Putamen (tissue), 1 donor: ENCODE results near the gene IMPDH1.

Experiments
- DNase-seq: peaks from one replicate; pipeline ENCODE4 v3.0.0-alpha.2; 2016; ENCODE audit warnings: low spot score

The IMPDH1 gene

DNA sequence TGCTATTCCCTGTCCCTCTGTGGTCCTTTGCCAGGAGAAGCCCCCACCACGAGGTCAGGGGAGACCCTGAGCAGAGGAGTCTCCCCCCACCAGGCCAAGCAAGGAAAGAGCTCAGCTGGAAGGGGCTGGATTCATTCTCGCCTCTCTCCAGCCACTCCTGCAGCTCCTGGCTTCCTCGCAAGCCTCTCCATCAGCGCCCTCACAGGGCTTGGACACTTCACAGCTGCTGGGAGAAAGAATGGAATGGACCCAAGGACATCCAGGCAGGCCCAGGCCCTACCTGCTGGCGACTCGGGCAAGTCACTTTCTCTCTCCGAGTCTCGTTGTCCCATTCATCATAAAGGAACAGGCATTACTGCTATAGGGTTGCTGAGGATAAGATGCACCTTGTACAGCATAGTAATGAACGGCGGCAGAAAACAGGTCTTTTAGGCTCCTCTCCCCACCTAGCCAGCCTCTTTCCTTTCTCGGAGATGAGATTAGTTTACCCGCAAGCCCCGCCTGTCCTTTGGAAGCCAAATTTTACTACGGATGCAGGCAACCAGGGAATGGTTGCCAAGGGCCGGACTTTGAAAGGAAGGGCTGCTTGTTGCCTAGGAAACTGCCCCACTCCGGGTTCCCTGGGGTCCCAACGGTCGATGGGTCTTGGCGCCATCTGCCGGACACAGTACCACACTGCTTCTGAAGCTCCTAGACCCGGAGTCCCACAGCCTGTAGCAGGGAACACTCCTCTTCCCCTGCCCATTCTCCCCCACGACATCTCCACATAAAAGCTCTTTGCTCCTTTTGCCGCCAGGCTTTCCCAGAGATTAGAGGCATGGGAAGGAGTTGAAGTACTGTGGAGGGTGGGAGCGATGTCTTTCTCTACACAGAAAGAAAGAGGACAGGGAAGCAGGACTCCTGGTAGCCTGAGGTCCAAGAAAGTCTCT is 22.3 kb downstream of the IMPDH1 start:
- DNase-seq: peak; percentile 63

DNA sequence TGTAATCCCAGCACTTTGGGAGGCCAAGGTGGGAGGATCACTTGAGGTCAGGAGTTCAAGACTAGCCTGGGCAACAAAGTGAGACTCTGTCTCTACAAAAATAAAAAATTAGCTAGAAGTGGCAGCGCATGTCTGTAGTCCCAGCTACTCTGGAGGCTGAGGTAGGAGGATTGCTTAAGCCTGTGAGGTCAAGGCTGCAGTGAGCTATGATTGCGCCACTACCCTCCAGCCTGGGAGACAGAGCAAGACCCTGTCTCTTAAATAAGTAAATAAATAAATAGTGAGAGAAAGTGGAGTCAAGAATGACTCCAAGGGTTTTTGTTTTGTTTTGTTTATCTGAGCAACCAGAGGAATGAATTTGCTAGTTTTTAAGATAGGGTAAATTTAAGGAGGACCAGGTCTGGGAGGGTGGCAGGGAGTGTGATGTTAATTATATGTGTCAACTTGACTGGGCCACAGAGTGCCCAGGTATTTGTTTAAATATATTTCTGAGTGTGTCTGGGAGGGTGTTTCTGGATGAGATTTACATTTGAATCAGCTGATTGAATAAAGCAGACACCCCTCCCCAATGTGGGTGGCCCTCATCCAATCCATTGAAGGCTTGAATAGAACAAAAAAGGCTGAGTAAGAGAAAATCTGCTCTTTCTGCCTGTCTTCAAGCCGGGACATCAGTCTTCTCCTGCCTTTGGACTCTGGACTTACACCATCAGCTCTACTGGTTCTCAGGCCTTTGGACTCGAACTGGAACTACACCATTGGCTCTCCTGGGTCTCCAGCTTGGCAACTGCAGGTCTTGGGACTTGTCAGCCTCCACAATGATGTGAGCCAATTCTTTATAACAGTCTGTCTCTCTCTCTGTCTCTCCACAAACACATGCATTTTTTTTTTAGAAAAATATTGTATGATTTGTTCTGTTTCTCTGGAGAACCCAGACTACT is 23.5 kb downstream of the IMPDH1 start:
- no peak for DNase-seq

DNA sequence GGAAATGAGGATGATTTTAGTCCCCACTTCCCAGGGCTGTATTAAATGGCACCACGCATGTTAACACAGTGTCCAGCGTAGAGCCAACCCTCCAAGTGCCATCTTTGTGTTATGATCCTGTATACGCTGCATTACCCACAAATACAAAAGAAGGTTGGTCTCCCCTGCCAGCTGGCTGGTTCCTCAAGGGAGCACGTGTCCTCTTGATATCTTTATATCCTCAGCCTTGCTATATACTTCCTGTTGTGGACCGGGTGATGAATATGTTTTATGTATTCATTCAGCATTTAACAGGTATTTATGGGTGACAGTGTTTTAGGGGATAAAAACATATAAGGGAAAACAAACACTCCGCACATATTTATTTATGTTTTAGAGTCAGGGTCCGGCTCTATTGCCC is 25.1 kb downstream of the IMPDH1 start:
- DNase-seq: no peak

DNA sequence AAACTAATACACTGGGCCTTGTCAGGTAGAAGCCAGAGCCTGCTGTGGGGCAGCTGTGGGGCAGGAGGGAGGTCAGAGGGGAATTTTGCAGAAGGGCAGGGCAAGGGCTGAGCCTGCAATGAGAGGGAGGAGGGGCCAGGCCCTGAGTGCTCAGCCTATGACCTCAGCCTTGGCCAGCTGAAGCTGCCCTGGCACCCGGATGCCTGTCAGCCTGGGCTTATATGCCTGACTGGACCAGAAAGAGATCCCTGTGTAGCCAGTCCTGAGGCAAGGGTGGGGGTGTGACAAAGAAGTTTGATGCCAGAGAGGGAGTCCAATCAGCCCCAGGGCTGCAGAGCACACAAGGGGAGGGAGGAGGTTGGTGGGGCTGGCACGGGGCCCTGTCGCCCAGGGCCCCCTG is 26.0 kb downstream of the IMPDH1 start:
- DNase-seq: no peak

DNA sequence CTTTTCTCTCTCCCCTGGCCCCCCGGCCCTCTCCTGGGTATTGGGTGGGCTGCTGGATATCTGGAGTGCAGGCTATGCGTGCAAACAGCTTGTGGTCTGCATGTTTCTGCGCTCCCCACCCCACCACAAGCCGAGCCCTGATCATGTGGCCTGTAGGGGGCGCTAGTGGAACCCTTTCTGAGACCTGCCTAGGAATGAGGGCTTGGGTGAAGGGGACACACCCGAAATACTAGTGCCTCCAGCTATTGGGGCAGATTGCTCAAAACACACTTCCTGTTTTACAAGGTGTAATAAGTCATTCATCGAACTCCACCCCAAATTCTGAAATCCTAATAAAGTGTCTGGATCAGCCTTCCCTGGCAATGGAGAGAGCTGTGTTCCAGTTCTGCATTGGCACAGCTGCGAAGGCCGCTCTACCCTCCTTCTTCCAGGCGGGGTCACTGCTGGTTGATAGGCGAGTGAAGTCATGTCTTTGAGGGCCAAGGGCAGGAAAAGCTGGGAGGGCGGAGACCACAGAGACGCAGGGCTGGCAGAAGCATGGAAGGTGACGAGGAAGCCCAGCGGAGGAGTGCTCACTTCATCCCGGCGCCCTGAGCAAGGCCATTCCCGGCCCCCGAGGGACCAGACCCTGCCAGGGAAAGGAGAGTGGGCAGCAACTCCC is 28.5 kb downstream of the IMPDH1 start:
- DNase-seq: no peak

DNA sequence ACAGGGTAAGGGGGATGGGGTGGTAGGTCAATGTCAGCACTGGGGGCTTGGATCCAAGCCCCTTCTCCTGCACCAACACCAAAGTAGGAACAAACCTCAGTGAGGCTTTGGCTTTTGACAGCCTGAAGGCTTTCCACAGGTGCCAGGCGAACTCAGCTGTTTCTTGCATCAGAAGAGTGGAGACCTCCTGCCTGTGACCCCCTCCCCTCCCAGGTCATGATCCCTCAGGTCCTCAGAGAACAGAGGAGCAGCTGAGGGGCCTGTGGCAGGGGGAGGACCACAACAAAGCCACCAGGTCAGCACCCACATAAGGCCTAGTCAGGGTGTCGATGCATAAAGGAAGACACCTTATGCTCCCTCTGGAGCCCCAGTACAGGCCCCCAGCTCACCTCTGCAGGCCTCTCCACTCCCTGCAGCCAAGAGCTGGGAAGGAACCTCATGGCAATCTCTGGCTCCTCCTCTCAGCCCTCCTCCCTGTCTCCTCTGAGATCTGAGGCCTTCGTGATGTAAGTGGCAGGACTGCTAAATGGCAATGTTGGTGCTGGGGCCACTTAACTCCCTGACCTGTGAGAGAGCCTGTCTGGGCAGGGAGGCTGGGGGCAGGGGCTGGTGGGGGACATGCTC is 29.2 kb downstream of the IMPDH1 start:
- no peak for DNase-seq

DNA sequence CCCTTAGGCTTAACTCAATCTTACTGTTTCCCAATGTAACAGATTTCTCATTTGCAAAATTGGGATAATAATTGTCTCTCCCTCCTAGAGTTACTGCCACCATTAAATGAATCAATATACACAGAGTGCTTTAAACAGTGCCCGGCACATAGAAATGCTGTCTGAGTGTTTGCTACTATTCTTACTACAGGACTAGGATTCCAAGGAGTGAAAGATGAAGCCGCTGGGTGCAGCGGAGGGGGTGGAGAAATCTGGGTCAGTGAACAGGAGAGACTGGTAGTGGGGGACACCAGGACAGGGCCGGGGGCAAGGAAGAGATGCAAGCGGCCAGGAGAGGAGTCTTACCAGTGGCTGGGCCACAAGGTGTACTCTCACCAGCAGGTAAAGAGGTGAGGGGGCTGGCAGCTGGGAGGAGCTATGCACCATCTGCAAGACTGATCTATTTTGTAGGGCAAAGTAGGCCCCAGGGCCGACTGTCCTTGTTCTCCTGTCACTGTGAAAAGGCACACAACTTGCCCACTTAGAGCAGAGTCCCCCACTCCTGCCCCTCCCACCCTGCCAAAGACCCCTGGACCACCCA is 29.8 kb downstream of the IMPDH1 start:
- DNase-seq: no peak

DNA sequence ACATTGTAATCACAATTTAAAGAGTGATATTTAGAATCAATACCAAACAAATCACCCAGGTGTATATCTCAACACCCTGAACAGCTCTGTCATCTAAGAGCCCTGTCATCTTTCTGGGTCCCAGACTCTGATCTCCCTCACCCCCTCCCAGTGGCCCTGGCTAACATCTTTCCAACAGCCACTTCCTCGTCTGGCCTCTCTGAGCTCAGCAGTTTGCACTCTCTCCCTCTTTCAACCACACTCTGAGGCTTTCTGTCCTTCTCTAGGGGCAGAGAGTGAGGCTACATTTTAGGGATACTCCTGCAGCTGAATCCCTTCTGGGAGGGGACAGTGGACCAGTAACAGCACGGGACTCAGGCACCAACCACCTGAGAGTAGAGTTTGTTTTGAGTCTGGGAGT is 31.1 kb downstream of the IMPDH1 start:
- no peak for DNase-seq

DNA sequence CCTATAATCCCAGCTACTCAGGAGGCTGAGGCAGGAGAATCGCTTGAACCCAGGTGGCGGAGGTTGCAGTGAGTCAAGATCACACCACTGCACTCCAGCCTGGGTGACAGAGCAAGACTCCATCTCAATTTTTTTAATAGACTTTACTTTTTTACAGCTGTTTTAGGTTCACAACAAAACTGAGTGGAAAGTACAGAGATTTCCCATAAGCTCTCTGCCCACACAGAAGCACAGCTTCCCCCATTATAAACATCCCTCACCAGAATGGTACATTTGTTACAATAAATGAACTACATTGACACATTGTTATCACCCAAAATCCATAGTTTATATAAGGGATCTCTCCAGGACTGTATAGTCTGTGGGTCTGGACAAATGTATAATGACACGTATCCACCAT is 33.7 kb downstream of the IMPDH1 start:
- no peak for DNase-seq

DNA sequence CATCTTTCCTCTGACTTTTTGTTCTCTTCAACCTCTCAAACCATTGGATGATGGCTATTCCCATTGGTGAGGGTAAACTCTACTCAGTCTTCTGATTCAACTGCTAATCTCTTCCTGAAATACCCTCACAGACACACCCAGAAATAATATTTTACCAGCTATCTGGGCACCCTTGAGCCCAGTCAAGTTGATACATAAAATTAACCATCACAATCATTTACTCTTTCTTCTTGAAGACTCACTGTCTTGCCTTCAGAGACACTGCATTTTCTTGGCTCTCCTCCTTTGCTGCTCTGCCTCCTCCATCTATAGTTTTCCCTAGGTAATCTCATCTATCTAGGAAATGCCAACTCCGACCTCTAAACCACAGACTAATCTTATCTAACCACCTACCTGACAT is 35.7 kb downstream of the IMPDH1 start:
- no peak for DNase-seq

DNA sequence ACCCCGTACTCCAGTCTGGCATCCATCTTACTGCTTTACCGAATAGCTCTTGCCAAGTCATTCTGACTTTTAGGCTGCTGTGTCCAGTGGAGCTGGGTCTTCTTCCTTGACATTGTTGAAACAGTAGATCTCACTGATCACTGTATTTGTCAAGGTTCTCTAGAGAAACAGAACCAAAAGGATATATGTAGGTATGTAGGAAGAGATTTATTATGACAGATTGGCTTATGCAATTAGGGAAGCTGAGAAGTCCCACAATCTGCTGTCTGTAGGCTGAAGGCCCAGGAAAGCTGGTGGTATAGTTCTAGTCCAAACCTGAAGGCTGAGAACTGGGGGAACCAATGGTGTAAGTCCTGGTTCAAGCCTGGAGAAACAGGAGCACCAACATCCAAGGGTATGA is 36.2 kb downstream of the IMPDH1 start:
- DNase-seq: no peak

DNA sequence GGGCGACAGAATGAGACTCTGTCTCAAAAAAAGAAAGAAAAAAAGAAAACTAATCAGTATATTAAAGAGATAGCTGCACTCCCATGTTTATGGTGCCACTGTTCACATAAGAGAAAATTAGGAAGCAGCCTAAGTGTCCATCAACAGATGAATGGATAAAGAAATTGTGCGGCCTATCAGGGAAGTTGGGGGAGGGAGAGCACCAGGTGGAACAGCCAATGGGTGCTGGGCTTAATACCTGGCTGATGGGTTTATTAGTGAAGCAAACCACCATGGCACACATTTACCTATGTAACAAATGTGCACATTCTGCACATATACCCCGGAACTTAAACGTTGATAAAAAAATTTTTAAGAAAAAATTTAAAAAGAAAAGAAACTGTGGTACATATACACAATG is 39.3 kb downstream of the IMPDH1 start:
- DNase-seq: no peak

DNA sequence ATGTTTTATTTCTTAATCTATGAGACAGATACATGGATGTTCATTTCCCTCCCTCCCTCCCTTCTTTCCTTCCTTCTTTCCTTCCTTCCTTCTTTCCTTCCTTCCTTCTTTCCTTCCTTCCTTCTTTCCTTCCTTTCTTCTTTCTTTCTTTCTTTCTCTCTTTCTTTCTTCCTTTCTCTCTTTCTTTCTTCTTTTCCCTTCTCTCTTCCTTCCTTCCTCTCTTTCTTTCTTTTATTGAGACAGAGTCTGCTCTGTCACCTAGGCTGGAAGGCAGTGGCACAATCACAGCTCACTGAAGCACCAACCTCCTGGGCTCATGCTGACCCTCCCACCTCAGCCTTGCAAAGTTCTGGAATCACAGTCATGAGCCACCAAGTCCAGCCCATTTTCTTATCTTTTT is 42.8 kb downstream of the IMPDH1 start:
- DNase-seq: no peak

DNA sequence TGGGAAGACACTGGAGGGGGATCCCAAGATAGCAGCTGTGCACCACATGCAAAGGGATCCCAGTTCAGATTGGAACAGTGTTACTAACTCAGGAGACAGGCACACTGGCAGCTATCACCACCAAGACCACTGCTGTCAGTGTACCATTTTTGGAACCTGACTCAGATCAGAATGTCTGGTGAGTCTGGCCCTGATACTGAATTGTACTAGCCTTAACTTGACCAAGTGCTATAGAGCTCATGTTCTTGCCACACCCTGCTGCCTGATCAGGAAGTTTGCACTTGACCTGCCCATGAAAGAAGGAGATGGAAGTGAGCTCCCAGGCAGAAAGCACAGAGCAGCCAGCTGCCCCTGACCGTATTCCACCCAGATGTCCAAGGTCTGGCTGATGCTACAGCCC is 43.5 kb downstream of the IMPDH1 start:
- DNase-seq: no peak

DNA sequence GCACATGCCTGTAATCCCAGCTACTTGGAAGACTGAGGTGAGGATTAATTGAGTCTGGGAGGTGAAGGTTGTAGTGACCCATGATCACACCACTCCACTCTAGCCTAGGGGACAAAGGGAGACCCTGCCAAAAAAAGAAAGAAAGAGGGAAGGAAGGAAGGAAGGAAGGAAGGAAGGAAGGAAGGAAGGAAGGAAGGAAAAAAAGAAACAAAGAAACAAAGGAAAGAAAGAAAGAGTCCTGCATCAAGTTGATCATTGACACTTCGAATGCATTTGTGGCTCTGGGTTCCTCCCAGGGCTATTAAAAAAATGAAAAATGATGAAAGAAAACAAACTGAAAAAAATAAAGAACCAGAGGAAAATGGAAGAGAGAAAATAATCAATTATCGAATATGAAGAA is 44.4 kb downstream of the IMPDH1 start:
- DNase-seq: no peak

DNA sequence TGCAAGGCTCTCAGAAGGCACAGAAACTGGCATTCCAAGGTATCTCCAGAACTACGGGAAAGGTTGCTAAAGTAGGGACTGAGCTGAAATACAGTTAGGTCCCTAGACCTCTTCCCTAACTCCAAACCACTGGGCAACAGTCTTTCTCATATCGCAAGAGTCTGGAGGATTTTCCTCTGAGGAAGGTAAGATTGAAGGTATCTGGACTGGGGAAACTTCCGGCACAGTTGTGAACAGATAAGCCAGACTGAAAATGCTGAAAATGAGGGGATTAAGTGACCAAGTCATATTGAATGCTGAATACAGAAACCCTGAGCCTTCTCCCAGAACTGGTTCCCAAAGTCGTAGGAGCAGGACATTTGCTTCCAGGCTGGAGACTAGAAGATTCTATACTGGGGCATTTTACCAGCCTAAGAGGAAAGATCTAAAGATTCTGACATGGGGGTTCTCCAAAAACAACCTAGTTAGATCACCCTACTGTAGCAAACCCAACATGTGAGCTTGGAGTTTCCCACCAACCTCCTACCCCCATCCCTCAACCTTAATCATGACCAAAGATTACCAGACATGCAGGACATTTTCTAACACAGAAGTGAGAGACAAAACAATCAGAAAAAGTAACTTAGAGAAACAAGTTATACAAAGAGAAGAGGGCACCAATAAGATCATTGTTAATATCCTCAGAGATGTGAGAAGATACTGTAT is 45.5 kb downstream of the IMPDH1 start:
- no peak for DNase-seq

DNA sequence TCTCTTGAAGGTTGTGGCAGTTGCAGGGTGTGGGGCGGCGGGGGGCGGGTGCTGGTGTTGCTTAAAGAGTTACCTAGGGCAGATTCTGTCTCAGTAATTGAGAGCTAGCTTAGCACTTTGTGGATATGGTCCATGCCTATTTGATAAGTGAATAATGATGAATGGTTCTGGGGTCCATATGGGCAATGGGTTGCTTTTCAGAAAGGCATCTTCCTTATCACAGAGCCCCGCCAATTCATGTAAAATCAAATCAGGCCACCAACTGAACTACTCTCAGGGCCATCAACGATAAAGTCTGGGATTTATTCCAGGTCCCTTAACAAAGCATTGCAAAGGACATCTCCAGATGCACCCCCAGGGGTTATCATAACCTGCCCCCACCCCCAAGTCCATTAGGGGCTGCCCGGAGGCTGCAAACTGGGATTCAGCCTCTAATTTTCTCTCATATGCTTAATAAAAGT is 46.5 kb downstream of the IMPDH1 start:
- no peak for DNase-seq

DNA sequence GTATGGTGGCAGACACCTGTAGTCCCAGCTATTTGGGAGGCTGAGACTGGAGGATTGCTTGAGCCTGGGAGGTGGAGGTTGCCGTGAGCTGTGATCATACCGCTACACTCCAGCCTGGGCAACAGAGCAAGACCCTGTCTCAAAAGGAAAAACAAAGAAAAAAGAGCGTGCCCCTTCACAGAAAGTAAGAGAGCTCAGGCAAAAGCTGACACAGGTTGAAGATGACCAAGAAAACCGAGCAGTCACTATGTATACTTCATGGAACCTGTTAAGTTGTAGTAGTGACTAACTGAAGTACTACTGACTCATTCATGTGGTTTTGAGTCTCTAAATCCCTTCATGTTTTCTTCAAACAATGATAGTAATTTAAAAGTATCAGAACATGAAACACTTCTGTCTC is 47.1 kb downstream of the IMPDH1 start:
- DNase-seq: no peak

DNA sequence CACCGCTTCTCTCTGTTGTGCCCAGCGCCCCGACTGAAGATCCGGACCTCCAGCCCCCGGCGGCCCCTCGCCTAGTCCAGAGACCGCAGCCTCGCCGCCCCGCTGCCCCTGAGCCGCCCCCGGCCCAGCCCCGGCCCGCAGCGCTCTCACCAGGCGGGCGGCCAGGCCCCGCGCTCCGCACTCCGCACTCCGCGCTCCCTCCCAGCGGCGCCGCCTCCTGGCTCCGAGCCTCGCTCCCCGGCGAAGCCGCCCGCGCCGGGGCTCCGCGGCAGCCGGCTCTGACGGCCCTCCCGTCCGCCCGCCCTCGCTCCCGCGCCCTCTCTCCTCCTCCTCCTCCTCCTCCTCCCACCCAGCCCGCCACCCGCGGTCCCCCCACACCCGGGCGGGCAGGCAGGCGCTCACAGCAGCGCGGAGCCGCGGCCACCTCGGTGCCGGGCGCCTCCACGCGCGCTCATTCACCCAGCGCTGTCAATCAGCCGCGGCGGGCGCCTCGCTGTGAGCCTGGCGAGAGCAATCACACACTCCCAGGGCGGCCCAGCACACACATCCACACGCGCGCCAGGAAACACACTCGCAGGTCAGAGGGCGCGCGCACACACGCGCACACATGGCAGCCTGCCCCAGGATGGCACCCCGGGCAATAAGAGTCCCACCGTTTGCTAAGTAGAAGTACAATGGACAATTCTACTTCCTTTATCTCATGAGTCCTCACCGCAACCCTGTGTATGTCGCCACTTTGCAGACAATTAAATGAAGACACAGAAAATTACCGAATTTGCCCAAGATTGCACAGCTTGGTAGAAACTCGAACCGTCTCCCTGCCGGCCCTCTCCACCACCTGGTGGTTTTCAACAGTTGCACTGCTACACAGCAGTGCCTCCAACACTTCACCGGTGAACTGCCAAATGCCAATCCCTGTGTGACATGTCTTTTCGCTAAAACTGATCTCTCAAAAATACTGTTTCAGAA is 48.1 kb downstream of the IMPDH1 start, which contains the start of gene PRRT4:
Gene PRRT4, minus strand, starts transcription at position 280 of the 969 bp plus-strand sequence.
- no peak for DNase-seq

DNA sequence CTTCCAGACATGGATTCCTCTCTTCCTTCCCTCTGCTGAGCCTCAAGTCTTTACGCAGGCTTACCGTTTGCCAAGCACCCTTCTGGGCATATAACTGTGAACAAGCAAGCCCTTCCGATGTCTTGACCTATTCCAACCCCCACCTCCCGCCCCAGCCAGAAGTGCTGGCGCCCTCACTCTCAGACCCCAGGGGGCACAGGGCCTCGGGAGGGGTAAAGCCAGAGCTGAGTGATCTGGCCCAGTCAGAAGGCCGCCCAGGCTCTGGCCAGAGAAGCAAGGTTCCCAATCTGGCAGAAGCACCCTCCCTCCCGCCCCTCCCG is 49.5 kb downstream of the IMPDH1 start:
- no peak for DNase-seq
